ENCODE data around the gene TMC1. TPM values are rescaled to one million over a fixed set of nuclear protein-coding genes. Genes with fewer than 3 reads are reported as not detected.
A peak's percentile ranks its signal among the peaks of the same experiment; 100 is the strongest.

The TMC1 gene
- total and polyA plus RNA-seq, 2 of the 13 experiments (the other 11 are each of a cell fraction or from before 2014, with no cell fraction given), result 0.02 to 0.03 TPM

DNA sequence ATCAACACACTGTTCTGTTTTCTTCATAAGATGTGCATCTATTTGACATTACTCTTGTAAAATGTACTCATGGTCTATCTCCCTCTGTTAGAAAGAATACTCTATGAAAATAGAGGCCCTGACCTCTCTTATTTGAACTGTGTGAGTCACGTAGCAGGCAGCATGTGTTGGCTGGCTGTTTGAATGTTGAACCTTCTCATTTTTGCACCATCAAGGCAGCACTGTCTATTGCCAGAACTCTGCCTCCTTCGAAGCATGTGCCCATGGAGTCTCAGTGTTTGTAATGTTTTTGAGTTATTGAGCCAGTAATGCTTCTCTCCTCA is 287.0 kb downstream of the TMC1 start (continued):
- TF ChIP-seq, protein P1, sequence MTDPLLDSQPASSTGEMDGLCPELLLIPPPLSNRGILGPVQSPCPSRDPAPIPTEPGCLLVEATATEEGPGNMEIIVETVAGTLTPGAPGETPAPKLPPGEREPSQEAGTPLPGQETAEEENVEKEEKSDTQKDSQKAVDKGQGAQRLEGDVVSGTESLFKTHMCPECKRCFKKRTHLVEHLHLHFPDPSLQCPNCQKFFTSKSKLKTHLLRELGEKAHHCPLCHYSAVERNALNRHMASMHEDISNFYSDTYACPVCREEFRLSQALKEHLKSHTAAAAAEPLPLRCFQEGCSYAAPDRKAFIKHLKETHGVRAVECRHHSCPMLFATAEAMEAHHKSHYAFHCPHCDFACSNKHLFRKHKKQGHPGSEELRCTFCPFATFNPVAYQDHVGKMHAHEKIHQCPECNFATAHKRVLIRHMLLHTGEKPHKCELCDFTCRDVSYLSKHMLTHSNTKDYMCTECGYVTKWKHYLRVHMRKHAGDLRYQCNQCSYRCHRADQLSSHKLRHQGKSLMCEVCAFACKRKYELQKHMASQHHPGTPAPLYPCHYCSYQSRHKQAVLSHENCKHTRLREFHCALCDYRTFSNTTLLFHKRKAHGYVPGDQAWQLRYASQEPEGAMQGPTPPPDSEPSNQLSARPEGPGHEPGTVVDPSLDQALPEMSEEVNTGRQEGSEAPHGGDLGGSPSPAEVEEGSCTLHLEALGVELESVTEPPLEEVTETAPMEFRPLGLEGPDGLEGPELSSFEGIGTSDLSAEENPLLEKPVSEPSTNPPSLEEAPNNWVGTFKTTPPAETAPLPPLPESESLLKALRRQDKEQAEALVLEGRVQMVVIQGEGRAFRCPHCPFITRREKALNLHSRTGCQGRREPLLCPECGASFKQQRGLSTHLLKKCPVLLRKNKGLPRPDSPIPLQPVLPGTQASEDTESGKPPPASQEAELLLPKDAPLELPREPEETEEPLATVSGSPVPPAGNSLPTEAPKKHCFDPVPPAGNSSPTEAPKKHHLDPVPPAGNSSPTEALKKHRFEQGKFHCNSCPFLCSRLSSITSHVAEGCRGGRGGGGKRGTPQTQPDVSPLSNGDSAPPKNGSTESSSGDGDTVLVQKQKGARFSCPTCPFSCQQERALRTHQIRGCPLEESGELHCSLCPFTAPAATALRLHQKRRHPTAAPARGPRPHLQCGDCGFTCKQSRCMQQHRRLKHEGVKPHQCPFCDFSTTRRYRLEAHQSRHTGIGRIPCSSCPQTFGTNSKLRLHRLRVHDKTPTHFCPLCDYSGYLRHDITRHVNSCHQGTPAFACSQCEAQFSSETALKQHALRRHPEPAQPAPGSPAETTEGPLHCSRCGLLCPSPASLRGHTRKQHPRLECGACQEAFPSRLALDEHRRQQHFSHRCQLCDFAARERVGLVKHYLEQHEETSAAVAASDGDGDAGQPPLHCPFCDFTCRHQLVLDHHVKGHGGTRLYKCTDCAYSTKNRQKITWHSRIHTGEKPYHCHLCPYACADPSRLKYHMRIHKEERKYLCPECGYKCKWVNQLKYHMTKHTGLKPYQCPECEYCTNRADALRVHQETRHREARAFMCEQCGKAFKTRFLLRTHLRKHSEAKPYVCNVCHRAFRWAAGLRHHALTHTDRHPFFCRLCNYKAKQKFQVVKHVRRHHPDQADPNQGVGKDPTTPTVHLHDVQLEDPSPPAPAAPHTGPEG (CRISPR knock-in tag; IDR thresholded peaks at IDR 0.05), result no peak
- TF ChIP-seq ZNF430 (CRISPR knock-in tag; IDR thresholded peaks at IDR 0.05), result no peak
- TF ChIP-seq ZNF337 (CRISPR knock-in tag; IDR thresholded peaks at IDR 0.05; ENCODE audit: borderline replicate concordance, low read depth), result no peak
- 0 out of 2 replicates have a peak, but pooled peaks have one; percentile 26 for TF ChIP-seq NR2F6 (IDR thresholded peaks at IDR 0.05)
- TF ChIP-seq NR2F6 (CRISPR knock-in tag; IDR thresholded peaks at IDR 0.05), result peak; percentile 26; the same call in 1 of the 2 replicates
- no peak for TF ChIP-seq SMAD9 (CRISPR knock-in tag; IDR thresholded peaks at IDR 0.05)
- TF ChIP-seq, protein P2, sequence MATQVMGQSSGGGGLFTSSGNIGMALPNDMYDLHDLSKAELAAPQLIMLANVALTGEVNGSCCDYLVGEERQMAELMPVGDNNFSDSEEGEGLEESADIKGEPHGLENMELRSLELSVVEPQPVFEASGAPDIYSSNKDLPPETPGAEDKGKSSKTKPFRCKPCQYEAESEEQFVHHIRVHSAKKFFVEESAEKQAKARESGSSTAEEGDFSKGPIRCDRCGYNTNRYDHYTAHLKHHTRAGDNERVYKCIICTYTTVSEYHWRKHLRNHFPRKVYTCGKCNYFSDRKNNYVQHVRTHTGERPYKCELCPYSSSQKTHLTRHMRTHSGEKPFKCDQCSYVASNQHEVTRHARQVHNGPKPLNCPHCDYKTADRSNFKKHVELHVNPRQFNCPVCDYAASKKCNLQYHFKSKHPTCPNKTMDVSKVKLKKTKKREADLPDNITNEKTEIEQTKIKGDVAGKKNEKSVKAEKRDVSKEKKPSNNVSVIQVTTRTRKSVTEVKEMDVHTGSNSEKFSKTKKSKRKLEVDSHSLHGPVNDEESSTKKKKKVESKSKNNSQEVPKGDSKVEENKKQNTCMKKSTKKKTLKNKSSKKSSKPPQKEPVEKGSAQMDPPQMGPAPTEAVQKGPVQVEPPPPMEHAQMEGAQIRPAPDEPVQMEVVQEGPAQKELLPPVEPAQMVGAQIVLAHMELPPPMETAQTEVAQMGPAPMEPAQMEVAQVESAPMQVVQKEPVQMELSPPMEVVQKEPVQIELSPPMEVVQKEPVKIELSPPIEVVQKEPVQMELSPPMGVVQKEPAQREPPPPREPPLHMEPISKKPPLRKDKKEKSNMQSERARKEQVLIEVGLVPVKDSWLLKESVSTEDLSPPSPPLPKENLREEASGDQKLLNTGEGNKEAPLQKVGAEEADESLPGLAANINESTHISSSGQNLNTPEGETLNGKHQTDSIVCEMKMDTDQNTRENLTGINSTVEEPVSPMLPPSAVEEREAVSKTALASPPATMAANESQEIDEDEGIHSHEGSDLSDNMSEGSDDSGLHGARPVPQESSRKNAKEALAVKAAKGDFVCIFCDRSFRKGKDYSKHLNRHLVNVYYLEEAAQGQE (IDR thresholded peaks at IDR 0.05; ENCODE audit: borderline replicate concordance in 1 of 2, low read depth in 1 of 2, low read length in 2 of 2), result no peak
- no peak for TF ChIP-seq RFXANK (CRISPR knock-in tag; IDR thresholded peaks at IDR 0.05)
- TF ChIP-seq, protein P3, sequence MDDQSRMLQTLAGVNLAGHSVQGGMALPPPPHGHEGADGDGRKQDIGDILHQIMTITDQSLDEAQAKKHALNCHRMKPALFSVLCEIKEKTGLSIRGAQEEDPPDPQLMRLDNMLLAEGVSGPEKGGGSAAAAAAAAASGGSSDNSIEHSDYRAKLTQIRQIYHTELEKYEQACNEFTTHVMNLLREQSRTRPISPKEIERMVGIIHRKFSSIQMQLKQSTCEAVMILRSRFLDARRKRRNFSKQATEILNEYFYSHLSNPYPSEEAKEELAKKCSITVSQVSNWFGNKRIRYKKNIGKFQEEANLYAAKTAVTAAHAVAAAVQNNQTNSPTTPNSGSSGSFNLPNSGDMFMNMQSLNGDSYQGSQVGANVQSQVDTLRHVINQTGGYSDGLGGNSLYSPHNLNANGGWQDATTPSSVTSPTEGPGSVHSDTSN (CRISPR knock-in tag; IDR thresholded peaks at IDR 0.05; ENCODE audit: borderline replicate concordance), result no peak
- no peak for TF ChIP-seq CBFB (CRISPR knock-in tag; IDR thresholded peaks at IDR 0.05)
- TF ChIP-seq ZNF121 (CRISPR knock-in tag; IDR thresholded peaks at IDR 0.05), result no peak
- no peak for TF ChIP-seq KDM2A (CRISPR knock-in tag; IDR thresholded peaks at IDR 0.05; ENCODE audit: borderline replicate concordance, low read depth)

Measured in HepG2 (cell line).